ENCODE data around the gene PHKB.

The PHKB gene

GRCh38 chr16:47734081-47734857 is 273.1 kb downstream of the PHKB start:
- no peak for DNase-seq

DNA sequence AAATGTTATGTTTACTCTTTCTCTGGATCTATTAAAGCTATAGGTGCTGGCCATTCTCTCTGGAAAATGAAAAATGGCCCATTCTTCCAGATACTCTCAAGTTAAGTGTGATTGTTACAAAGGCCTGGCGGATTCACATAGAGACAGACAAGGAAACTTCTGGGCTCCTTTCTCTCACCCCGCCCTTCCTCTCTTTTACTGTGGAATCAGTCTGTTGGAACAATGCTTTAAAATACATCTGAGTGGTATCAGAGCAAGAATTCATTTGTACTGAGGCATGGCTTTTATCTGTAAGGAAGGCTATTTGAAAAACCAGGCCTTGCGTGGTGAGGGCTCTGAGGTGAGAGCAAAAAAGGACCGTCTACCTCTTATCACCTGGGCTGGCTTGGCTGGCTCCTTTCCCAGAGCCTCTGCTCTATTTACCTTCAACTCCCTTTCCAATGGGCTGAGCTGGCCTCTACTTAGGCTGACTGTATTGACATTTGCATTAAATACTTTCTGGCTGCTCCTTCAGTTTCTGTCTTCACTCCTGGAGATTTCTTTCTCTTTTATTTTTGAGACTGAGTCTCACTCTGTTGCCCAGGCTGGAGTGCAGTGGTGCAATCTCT is 274.0 kb downstream of the PHKB start:
- DNase-seq: no peak

DNA sequence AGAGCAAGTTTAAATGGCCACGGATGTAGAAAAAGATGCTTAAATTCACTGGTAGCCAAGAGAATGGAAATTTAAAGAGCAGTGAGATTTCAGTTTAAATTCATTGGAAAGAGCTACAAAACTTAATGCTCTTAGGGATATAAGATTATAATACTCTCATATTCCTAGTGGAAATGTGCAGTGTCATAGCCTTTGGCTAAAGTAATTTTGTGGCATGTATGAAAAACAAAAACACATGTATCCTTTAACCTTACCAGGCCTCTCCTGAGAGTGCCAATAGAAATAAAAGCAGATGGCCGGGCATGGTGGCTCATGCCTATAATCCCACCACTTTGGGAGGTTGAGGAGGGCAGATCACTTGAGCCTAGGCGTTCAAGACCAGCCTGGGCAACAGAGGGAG is 289.2 kb downstream of the PHKB start:
- DNase-seq: no peak
